Activated CD8-positive, alpha-beta memory T cell treated with anti-CD3 and anti-CD28 coated beads, Interleukin-2, amount 10 ng/mL, durations not matched to agents 7 days and 5 days (primary cell): ENCODE results near the gene SPARC. TPM values are rescaled to one million over a fixed set of nuclear protein-coding genes. Genes with fewer than 3 reads are reported as not detected.

ENCODE experiments used
- ATAC-seq: fragments of 150-1000 bp; cut with Tn5 transposase; one replicate; pipeline ENCODE4 v1.10.0; 2021; ENCODE audit warnings: moderate library complexity
- CTCF ChIA-PET: fragments of 350-600 bp; sonication (Branson Sonifier 250); formaldehyde crosslinking; loops from one replicate; lab custom pipeline; 2021; ENCODE audit warnings: antibody characterized with exemption; lab: Charles Lee
- DNase-seq: peaks from one replicate; pipeline ENCODE4 v3.0.0-alpha.2; 2020
- H3K27ac Mint-ChIP-seq: one replicate; pipeline ENCODE4 v1.8.0; 2021; ENCODE audit warnings: mild to moderate bottlenecking, mixed read lengths
- H3K27me3 Mint-ChIP-seq: one replicate; pipeline ENCODE4 v1.8.0; 2021; ENCODE audit warnings: mixed read lengths
- H3K36me3 Mint-ChIP-seq: one replicate; pipeline ENCODE4 v1.8.0; 2021; ENCODE audit warnings: mild to moderate bottlenecking, mixed read lengths
- H3K4me1 Mint-ChIP-seq: one replicate; pipeline ENCODE4 v1.8.0; 2021; ENCODE audit warnings: mixed read lengths
- H3K4me3 Mint-ChIP-seq: one replicate; pipeline ENCODE4 v1.8.0; 2021; ENCODE audit warnings: mild to moderate bottlenecking, moderate library complexity, mixed read lengths
- H3K9me3 Mint-ChIP-seq: one replicate; pipeline ENCODE4 v1.8.0; 2022; ENCODE audit warnings: low read depth, mixed read lengths
- total RNA-seq, 2 experiments: library from RNA; stranded (reverse); gene quantifications; one replicate each; pipeline ENCODE4 v1.2.3, GENCODE V29; 2021

SPARC gene
- total RNA-seq, 2 experiments from 2014 or later: 0.18 to 0.37 TPM

GRCh38 chr5:151617383-151617840 is 69.3 kb downstream of the SPARC start:
- no peaks in the 10 kb centered on the region for H3K9me3 Mint-ChIP-seq
- H3K27me3 Mint-ChIP-seq: peaks cover 12% of the 10 kb centered on the region
- no peak overlapping the region for H3K4me3 Mint-ChIP-seq
- peaks cover 15% of the 10 kb centered on the region for H3K4me1 Mint-ChIP-seq
- DNase-seq (no peak), ATAC-seq (no peak)
- no peaks in the 10 kb centered on the region for H3K36me3 Mint-ChIP-seq
- H3K27ac Mint-ChIP-seq: no peak overlapping the region
- CTCF ChIA-PET: no interaction called here

GRCh38 chr5:151615431-151615830 is 71.3 kb downstream of the SPARC start:
- ATAC-seq (no peak), DNase-seq (no peak)
- CTCF ChIA-PET: no interaction called here
- H3K27ac Mint-ChIP-seq: no peak overlapping the region
- no peaks in the 10 kb centered on the region for H3K9me3 Mint-ChIP-seq
- no peak overlapping the region for H3K4me3 Mint-ChIP-seq
- peaks cover 7% of the 10 kb centered on the region for H3K27me3 Mint-ChIP-seq
- no peaks in the 10 kb centered on the region for H3K36me3 Mint-ChIP-seq
- peaks cover 16% of the 10 kb centered on the region for H3K4me1 Mint-ChIP-seq

- Mint-ChIP-seq H3K27me3 (peaks cover 12% of the 10 kb centered on the region), H3K4me1 (peaks cover 16% of the 10 kb centered on the region), H3K27ac (no peak overlapping the region), H3K36me3 (no peaks in the 10 kb centered on the region), H3K4me3 (no peak overlapping the region), H3K9me3 (no peaks in the 10 kb centered on the region)
- CTCF ChIA-PET: no interaction called here
- DNase-seq (no peak), ATAC-seq (no peak)
Observed at GRCh38 chr5:151614565-151614964, 72.2 kb downstream of the SPARC start.

GRCh38 chr5:151612689-151613427 is 73.9 kb downstream of the SPARC start:
- H3K4me1 Mint-ChIP-seq: peaks cover 16% of the 10 kb centered on the region
- ATAC-seq (peak; percentile 83), DNase-seq (peak; percentile 60)
- CTCF ChIA-PET: interaction anchor here (0.8 to 1.6 kb wide), 4 partner anchors 39 to 158 kb away, joined by 3 to 5 read pairs (median 3); no protein-coding TSS in a partner anchor
- peak overlapping the region; percentile 25 for H3K27ac Mint-ChIP-seq
- H3K9me3 Mint-ChIP-seq: no peaks in the 10 kb centered on the region
- H3K36me3 Mint-ChIP-seq: no peaks in the 10 kb centered on the region
- peaks cover 12% of the 10 kb centered on the region for H3K27me3 Mint-ChIP-seq
- H3K4me3 Mint-ChIP-seq: no peak overlapping the region

- no peak for DNase-seq
- no peaks in the 10 kb centered on the region for H3K36me3 Mint-ChIP-seq
- no peak overlapping the region for H3K27ac Mint-ChIP-seq
- H3K9me3 Mint-ChIP-seq: no peaks in the 10 kb centered on the region
- H3K27me3 Mint-ChIP-seq: peaks cover 20% of the 10 kb centered on the region
- H3K4me1 Mint-ChIP-seq: peaks cover 16% of the 10 kb centered on the region
- ATAC-seq: no peak
- H3K4me3 Mint-ChIP-seq: no peak overlapping the region
- CTCF ChIA-PET: interaction anchor here (1.2 to 1.4 kb wide), 3 partner anchors 8 to 160 kb away, joined by 3 read pairs; no protein-coding TSS in a partner anchor
Observed at GRCh38 chr5:151611127-151611775, 75.5 kb downstream of the SPARC start.

Other genes starting within 250 kb of the SPARC start
- 1 to 10 TPM; 6.4 to 6.7 TPM for gene SLC36A1, start 239.3 kb downstream of the SPARC start, total RNA-seq
- gene FAT2, start 95.6 kb downstream of the SPARC start, total RNA-seq: not detected
- gene ATOX1, start 71.7 kb upstream of the SPARC start, total RNA-seq: 10 to 100 TPM; 72.6 to 78.1 TPM
- gene G3BP1, start 85.0 kb upstream of the SPARC start, total RNA-seq: 100 to 1,000 TPM; 192 to 279 TPM
- gene GLRA1, start 237.9 kb upstream of the SPARC start, total RNA-seq: not detected